ENCODE measurements around the gene CMC2.

The CMC2 gene

GRCh38 chr16:81001330-81001729 is 5.4 kb downstream of the CMC2 start:
- no peak for DNase-seq (ENCODE audit: low read depth)

DNA sequence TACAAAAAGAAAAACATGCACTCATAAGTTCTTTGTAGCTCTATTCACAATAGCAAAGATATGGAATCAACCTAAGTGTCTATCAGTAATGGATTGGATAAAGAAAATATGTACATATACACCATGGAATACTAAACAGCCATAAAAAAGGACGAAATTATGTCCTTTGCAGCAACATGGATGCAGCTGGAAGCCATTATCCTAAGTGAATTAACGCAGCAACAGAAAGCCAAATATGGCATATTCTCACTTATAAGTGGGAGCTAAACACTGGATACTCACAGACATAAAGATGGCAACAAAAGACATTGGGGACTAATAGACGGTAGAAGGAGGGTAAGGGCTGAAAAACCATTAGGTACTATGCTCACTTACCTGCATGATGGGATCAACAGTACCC is 5.8 kb downstream of the CMC2 start:
- DNase-seq (ENCODE audit: low read depth), result no peak

DNA sequence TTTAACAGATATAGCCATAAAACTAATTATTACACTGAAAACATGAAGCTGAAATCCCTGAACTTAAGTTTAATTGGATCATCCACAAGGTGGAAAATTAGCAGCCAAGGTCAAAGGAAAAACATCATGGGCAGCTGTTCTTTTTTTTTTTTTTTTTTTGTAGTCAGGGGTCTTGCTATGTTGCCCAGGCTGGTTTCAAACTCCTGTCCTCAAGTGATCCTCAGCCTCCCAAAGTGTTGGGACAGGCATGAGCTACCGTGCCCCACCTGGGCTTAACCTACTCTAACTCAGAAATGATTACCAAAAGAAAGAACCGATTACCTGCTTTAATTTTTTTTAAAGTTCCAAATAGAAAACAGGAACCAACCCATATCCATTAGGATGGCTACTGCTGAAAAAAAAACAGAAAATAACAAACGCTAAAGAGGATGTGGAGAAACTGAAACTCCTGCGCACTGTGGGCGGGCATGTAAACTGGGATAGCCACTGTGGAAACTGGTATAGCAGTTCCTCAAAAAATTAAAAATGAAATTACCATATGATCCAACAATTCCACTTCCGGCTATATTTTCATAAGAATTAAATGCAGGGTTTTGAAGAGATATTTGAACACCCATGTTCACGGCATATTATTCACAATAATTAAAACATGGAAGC is 8.6 kb downstream of the CMC2 start:
- DNase-seq (ENCODE audit: low read depth), result no peak

DNA sequence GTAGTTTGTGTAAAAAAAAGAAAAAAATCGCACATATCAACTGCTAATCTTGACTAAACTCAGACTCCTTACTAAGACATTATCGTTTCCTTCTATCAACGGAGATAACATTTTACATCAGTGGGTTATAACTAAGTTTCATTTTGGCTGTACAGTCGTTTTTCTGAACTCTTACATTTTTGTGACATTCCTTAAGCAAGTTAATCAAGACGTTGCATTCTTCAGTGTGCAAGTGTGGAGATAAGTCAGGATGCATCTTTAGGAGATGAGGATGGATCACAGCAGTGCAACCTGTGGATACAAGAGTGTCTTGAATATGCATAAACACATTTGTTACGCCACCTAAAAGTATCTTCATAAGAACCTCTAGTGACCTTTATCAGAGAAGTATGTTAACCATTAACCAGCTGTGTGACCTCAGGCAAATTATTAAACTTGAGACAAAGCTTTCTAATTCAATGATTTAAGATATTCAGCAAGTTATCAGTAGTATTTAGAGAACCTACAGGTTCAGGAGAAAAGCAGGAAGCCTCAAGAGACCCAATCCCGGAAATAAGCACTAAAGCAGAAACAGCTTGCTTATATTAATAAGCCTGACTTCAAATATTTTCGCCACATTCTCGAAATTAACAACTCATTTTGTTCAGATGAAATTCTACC is 9.4 kb downstream of the CMC2 start:
- no peak for DNase-seq (ENCODE audit: low read depth)

DNA sequence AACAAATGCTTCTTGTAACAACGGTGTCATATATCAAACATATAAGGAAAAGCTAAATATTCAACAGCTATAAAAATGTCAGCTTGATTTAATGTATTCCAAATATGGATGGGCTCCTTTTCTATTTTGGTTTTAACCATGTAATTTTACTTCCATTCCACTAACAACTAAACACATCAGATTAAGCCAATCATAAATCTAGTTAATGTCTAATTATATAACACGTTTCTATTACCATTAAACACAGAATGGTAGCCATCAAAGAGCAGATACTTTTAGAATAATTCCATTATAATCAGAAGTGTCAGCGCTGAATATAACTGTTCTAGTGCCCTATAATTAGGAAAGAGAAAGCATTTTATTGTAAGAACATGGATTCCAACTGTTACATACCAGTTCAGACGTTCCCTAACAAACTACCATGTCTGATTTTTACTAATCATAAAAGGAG is 10.0 kb downstream of the CMC2 start:
- DNase-seq (ENCODE audit: low read depth), result no peak

DNA sequence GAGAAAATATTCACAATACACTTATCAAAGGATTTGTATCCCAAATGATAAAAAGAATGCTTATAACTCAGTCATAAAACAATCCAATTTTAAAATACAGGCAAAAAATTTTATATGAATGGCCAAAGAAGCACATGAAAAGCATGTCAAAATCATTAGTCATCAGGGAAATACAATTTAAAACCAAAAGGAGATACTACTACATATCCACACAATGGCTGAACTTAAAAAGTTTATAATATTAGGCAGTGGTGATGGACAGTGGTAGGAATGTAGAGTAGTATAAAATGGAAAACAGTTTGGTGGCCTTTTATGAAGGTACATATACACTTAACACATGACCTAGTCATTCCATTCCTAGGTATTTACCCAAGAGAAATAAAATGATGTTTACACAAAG is 12.2 kb downstream of the CMC2 start:
- DNase-seq (ENCODE audit: low read depth), result no peak

GRCh38 chr16:80993834-80994233 is 12.9 kb downstream of the CMC2 start:
- no peak for DNase-seq (ENCODE audit: low read depth)

GRCh38 chr16:80993307-80993706 is 13.4 kb downstream of the CMC2 start:
- no peak for DNase-seq (ENCODE audit: low read depth)

GRCh38 chr16:80992676-80993293 is 13.9 kb downstream of the CMC2 start:
- DNase-seq (ENCODE audit: low read depth), result no peak

- no peak for DNase-seq (ENCODE audit: low read depth)
These were observed 14.8 kb downstream of the CMC2 start for GRCh38 chr16:80991792-80992430.

DNA sequence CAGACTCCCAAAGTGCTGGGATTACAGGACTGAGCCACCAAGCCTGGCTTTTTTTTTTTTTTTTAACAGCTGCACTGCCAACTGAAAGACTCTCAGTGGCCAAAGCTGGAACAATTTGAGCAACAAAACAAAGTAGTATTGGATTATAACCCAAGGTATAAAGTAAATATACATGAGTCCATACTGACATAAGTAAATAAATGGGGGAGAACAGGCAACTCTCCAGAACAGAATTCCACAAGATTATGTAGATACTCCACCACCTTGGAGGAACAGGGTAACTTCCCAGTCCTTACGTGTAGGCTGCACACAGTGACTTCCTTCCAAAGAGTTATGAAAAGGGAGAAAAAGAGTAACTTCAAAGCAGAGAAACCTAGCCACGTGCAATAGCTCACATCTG is 15.7 kb downstream of the CMC2 start:
- no peak for DNase-seq (ENCODE audit: low read depth)

- no peak for DNase-seq (ENCODE audit: low read depth)
These were observed 16.1 kb downstream of the CMC2 start for GRCh38 chr16:80990577-80990976.

DNA sequence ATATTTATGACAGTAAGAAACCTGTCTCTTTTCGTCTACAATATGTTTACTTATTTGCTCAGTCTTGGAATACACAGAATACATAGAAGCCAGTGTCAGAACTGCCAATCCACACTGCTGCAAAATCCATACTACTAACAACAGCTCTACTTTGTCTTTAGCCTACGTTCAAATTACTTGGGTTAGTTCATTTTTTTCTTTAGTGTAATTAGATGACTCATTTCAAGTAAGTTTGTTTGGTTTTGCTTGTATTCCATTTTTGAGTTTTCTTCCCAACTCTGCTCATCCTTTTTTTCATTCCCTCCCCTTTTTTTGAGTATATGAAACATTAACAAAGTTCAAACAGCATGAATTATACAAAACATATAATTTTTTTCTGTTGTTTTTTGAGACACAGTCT is 16.9 kb downstream of the CMC2 start:
- no peak for DNase-seq (ENCODE audit: low read depth)

DNA sequence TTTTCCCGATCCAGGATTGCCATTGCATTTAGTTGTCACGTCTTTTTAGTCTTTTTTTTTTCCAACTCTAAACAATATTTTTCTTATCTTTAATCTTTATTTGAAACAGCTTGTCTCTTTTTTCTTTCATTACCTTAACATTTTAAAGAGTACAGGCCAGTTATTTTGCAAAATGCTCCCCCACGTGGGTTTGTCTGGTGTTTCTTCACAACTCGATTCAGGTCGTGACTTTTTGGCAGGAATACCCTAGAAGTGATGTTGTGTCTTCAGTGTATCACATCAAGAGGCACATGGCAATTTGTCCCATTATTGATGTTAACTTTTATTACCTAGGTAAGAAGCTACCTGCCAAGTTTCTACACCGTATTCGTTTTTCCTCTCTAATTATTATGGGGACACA is 17.9 kb downstream of the CMC2 start:
- DNase-seq (ENCODE audit: low read depth), result no peak

GRCh38 chr16:80986557-80986956 is 20.1 kb downstream of the CMC2 start:
- DNase-seq (ENCODE audit: low read depth), result no peak

DNA sequence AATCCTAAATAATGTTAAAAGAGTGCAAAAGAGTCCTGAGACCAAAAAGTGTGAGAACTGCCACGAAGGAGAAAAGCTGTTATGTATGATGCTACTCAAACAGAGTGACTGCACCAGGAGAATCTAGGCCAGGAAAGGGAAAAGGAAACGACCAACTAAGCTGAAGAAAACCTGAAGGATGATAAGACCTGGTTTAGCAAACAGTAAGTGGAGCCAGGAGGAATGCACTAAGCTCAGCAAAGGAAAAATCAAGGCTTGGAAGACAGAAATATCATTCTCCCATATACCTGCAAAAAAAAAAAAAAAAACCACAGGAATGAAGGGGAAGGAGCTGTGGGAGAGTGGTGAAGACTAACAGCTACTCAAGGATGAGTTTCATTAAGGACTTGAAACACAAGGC is 21.1 kb downstream of the CMC2 start:
- DNase-seq (ENCODE audit: low read depth), result no peak

- DNase-seq (ENCODE audit: low read depth), result no peak
These were observed 22.4 kb downstream of the CMC2 start for GRCh38 chr16:80984124-80984892.

GRCh38 chr16:80982646-80983045 is 24.0 kb downstream of the CMC2 start:
- DNase-seq (ENCODE audit: low read depth), result no peak

GRCh38 chr16:80981103-80981502 is 25.6 kb downstream of the CMC2 start:
- no peak for DNase-seq (ENCODE audit: low read depth)

GRCh38 chr16:80976946-80977345 is 29.7 kb downstream of the CMC2 start:
- no peak for DNase-seq (ENCODE audit: low read depth)

- no peak for DNase-seq (ENCODE audit: low read depth)
These were observed 31.9 kb downstream of the CMC2 start for GRCh38 chr16:80974649-80975376.

GRCh38 chr16:80973991-80974390 is 32.7 kb downstream of the CMC2 start:
- DNase-seq (ENCODE audit: low read depth), result no peak

Data from activated gamma-delta T cell treated with anti-CD3 and anti-CD28 coated beads, Interleukin-2, amount 50 U/mL, for 16 hours (primary cell).